GM08714 (cell line): ENCODE results near the gene RPL13A.
A peak's percentile ranks its signal among the peaks of the same experiment; 100 is the strongest.

ENCODE experiments used
- H3K4me3 ChIP-seq: fragments of 200-500 bp; sonication (Bioruptor generic); 2 replicates; pipeline ENCODE4 v1.5.1; 2014; ENCODE audit warnings: mild to moderate bottlenecking, low read length, inconsistent platforms
- ZNF274 ChIP-seq: IDR thresholded peaks from 2 replicates; pipeline ENCODE4 v1.6.1; 2012; ENCODE audit warnings: mild to moderate bottlenecking, low read depth, low read length

Gene RPL13A

DNA sequence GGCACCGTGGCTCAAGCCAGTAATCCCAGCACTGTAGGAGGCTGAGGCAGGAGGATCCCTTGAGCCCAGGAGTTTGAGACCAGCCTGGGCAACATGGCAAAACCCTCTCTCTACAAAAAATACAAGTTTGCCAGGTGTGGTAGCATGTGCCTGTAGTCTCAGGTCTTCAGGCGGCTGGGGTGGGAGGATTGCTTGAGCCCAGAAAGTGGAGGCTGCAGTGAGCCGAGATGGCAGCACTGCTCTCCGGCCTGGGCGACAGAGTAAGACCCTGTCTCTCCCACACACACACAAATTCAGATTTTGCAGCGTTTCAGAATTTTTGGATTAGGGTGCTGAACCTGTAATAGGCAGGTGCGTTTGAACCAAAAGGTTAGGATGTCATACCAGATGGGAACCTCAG lies 11.1 kb downstream of the RPL13A start:
- TF ChIP-seq ZNF274 = no peak
- H3K4me3 ChIP-seq = peak overlapping the region; percentile 21; the same call in 1 of the 2 replicates

DNA sequence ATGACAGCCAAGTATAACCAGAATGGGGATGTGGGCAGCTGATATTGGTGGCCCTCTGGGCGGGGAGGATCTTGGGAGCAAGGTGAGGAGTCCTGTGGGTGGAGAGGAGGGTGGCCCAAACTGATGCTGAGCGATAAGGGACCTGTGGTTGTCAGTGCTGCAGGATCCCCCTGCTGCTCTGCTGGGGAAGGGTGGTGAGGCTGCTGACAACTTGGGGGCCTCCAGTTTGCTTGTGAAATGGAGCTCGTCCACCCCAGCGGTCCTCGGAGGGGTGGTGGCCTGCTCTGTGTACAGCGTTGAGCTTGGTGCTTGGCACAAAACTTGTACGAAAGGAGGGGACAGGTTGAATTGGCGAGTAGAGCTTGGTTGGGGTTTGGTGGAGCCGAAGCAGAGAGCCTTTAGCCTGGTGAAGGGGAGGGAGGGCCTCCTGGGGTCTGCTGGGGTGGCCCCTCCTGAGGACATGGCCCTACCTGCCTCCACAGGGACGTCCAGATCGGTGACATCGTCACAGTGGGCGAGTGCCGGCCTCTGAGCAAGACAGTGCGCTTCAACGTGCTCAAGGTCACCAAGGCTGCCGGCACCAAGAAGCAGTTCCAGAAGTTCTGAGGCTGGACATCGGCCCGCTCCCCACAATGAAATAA lies 11.7 kb downstream of the RPL13A start:
- no peak for TF ChIP-seq ZNF274
- H3K4me3 ChIP-seq = peak overlapping the region; percentile 21; the same call in 1 of the 2 replicates

DNA sequence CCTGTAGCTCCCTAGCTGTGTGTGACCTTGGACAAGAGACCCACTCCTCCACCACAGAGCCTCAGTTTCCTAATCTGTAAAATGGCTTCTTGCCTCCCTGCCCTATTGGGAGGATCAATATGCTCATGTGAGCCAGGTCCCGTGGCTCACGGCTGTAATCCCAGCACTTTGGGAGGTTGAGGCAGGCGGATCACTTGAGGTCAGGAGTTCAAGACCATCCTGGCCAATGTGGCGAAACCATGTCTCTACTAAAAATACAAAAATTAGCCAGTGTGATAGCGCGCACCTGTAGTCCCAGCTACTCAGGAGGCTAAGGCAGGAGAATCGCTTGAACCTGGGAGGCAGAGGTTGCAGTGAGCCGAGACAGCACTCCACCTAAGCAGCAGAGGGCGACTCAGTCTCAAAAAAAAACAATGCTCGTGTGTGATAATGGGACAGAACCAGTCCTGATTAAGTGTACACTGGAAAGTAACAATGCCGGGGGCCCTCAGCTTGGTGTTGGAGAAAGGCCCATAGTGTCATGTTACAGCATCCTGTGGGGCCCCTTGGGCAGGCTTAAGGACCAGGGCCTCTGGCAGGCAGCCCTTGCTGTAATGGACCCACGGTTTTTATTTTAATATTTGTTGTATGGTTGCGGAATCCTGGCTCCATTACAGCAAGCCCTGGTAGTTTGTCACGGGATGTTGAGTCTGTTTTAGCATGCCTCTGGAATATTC lies 15.6 kb downstream of the RPL13A start:
- no peak for TF ChIP-seq ZNF274
- no peak overlapping the region for H3K4me3 ChIP-seq

DNA sequence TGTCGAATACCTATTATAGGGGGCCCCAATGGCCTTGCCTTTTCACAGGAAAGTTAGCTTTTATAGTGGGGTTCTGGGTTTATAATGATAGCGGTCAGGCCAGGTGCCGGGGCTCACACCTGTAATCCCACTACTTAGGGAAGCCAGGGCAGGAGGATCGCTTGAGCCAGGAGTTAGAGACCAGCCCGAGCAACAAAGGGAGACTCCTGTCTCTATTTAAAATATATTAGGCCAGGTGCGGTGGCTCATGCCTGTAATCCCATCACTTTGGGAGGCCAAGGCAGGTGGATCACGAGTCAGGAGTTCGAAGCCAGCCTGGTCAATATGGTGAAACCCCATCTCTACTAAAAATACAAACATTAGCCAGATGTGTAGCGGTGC lies 16.2 kb downstream of the RPL13A start:
- no peak overlapping the region for H3K4me3 ChIP-seq

DNA sequence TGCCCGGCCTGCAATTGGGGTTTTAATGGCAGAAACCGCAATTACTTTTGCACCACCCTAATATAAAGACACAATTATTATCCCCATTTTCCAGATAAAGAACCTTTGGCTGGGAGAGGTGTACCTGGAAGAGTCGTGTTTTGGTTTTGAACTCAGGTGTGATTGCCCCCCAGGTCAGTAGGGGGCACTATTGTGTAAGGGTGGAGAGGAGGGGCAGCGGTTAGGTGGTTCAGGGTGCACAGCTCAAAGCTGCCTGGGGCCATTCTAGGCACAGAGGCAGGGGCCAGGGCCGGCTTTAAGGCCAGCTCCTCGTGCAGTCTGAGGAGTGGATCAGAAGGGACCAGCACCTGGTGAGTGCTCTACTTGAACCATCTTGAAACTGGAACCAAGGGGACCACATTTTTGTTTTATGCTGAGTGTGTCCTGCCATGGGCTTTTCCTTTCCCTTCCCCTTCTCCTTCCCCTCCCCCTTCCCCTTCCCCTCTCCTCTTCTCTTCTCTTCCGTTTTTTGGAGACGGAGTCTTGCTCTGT lies 19.2 kb downstream of the RPL13A start:
- TF ChIP-seq ZNF274 = no peak
- no peak overlapping the region for H3K4me3 ChIP-seq

More for the DNA sequence above, 16.2 kb downstream of the RPL13A start:
- TF ChIP-seq ZNF274 = no peak

DNA sequence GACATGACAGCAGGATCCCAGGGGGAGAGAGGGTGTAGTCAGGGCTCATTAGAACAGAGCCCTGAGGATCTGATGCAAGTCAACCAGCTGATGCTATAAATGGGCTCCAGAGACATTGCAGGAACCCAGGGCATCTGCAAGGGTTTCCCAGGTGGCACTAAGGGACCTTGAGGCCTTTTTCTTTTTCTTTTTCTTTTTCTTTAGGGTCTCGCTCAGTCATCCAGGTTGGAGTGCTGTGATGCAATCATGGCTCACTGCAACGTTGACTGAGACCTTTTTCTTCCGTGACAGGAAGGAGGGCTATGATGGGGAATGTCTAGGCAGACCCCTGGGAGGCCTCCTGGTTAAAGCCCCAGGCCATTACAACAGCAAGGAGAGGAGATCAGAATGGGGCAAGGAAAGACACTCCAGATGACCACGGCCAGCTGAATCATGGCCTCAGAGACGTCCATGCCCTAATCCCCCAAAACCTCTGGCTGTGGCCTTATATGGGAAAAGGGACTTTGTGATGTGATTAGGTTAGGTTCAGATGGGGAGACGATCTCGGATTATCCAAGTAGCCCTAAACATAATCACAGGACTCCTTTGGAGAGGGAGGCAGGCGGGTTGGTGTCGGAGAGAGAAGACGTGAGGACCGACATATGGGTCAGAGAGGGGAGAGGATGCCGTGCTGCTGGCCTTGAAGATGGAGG lies 20.5 kb downstream of the RPL13A start:
- no peak for TF ChIP-seq ZNF274
- no peak overlapping the region for H3K4me3 ChIP-seq

DNA sequence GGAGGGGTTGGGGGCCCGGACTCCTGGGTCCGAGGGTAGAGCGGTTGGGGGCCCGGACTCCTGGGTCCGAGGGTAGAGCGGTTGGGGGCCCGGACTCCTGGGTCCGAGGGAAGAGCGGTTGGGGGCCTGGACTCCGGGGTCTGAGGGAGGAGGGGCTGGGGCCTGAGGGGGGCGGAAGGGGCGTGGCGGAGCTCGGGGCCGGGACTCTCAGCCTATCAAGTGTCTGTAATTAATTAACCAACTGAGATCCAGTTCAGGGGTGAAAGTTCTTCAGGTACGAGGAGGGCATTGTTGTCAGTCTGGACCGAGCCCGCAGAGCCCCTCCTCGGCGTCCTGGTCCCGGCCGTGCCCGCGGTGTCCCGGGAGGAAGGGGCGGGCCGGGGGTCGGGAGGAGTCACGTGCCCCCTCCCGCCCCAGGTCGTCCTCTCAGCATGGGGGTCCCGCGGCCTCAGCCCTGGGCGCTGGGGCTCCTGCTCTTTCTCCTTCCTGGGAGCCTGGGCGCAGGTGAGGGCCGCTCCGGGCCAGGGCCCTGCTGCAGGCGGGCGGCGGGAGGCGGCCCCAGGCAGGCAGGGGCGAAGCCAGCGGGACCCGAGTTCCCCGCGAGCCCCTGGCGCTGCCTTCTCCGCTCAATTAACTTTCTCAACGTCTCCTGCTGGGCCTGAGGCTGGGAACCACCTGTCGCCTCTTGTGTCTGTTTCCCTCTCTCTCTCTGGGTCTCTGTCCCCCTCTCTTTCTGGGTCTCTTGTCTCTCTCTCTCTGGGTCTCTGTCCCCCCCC lies 25.8 kb downstream of the RPL13A start:
- no peak for TF ChIP-seq ZNF274
- peak overlapping the region; percentile 64 for H3K4me3 ChIP-seq

DNA sequence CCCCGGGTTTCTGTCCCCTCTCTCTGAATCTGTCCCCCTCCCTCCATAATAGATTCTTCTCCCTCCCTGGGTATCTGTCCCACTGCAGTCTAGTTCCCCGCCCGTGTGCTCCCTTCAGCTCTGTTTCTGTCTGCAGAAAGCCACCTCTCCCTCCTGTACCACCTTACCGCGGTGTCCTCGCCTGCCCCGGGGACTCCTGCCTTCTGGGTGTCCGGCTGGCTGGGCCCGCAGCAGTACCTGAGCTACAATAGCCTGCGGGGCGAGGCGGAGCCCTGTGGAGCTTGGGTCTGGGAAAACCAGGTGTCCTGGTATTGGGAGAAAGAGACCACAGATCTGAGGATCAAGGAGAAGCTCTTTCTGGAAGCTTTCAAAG lies 26.3 kb downstream of the RPL13A start:
- H3K4me3 ChIP-seq = no peak overlapping the region
- no peak for TF ChIP-seq ZNF274

DNA sequence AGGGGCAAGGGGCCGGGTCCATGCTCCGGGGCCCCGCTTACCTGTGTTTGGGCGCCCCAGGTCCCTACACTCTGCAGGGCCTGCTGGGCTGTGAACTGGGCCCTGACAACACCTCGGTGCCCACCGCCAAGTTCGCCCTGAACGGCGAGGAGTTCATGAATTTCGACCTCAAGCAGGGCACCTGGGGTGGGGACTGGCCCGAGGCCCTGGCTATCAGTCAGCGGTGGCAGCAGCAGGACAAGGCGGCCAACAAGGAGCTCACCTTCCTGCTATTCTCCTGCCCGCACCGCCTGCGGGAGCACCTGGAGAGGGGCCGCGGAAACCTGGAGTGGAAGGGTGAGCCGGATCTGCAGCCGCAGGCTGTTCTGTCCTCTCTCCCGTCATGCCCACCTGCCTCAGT lies 26.7 kb downstream of the RPL13A start:
- no peak overlapping the region for H3K4me3 ChIP-seq
- TF ChIP-seq ZNF274 = no peak

DNA sequence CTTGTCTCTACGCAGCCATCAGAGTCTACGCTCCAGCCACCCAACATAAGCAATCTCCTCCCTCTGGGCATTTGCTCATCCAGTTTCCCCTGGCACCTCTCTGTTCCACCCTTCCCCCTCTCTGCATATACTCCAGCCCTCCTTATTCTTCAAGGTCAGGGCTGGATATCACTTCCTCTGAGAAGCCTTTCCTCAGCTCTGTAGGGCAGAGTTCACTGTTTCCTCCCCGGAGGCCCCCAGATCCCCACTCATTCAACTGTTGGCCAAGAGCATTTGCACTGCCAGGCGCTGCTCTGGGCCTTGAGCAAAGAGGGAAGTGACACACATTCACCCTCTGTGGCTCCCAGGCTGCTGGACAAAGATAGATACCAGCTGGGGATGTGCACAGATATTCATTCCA lies 28.4 kb downstream of the RPL13A start:
- H3K4me3 ChIP-seq = no peak overlapping the region
- TF ChIP-seq ZNF274 = no peak

DNA sequence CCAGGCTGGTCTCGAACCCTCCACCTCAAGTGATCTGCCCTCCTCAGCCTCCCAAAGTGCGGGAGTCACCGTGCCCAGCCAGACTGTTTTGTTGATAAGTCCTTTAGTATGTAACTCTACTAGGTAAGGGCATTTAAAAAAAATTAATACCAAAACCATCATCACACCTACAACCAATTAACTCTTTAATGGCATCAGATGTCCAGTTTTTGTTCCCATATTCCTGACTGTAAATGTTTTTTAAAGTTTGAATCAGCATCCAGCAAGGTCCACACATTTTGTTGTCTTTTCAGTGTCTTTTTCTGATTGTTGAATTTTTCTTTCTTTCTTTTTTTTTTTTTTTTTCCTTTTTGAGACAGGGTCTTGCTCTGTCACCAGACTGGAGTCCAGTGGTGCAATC lies 30.6 kb downstream of the RPL13A start:
- no peak for TF ChIP-seq ZNF274

DNA sequence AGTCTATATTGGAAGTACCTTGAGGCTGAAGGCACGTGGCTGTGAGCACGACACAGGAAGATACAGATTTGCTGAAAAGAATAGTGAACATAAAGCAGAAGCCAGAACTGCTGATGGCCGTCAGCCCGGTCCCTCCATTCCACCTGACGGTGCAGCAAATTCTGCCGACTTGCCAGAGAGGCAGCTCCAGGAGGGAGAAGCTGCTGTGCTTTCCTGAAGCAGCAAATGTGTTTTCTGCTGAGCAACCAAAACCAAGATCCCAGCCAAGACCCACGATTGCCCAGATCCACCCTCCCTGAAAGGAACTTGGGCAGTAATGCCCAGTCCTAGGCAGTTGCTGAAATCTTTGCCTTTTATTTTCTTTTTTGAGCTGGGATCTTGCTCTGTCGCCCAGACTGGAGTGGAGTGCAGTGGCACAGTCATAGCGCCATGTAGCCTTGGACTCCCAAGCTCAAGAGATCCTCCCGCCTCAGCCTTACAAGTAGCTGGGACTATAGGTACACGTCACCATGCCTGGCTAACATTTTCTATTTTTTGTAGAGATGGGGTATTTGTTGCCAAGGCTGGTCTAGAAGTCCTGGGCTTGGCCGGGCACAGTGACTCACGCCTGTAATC lies 33.4 kb downstream of the RPL13A start:
- no peak for TF ChIP-seq ZNF274
- no peak overlapping the region for H3K4me3 ChIP-seq

More for the DNA sequence above, 30.6 kb downstream of the RPL13A start:
- no peak overlapping the region for H3K4me3 ChIP-seq

DNA sequence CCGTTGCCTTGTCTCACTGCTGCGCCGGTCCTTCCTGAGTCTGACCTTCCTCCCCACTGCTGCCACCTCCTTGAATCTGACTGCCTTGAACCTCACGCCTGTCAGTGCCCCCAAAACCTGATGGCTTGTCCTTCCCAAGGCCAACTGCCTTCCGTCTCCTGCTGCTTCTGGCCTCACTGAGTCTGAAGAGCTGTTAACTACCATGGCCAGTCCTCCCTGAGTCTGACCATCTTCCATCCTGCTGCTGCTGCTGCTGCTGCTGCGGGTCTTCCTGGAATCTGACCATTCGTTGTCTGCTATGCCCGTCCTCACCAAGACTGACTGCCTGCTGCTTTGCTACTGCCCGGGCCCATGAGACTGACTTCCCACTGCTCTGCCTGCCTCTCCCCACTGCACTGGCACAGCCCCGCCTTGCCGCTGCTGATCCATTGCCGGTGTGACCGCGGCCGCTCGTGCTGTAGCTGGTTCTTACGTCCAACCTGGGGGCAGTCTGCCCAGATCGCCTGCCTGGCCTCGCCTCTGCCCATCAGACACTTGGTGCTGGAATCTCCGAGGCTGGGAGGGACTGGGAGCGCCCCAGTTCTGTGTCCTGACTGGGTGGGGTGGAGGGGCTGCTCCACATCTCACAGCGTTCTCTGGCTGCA lies 37.5 kb downstream of the RPL13A start:
- no peak for TF ChIP-seq ZNF274
- H3K4me3 ChIP-seq = no peak overlapping the region

DNA sequence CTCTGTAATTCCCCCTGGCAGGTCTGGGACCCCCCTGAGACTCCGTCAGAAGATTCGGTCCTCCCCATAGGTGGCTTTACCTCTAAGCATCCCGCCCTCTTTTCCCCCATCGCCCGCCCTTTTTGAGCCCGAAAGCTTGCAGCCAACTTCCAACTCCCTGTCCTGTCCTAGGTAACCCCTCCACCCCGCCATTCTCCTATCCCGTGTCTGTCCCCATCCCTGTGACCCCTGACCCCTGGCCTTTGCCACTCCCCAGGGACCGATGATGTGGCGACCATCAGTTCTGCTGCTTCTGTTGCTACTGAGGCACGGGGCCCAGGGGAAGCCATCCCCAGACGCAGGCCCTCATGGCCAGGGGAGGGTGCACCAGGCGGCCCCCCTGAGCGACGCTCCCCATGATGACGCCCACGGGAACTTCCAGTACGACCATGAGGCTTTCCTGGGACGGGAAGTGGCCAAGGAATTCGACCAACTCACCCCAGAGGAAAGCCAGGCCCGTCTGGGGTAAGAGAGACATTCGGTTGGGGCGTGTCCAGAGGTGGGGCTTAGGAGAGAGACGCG lies 40.9 kb downstream of the RPL13A start:
- no peak for TF ChIP-seq ZNF274
- no peak overlapping the region; the same call in 1 of the 2 replicates for H3K4me3 ChIP-seq
